DOHH2 (cell line): ENCODE results near the gene PTPRK.

Experiments used
- CTCF ChIP-seq: fragments of 200-600 bp; sonication (generic); IDR thresholded peaks from one replicate; pipeline ENCODE4 v1.5.1; 2014; ENCODE audit warnings: antibody characterized with exemption, mild to moderate bottlenecking, low read depth, low read length; ENCODE audit not compliant: poor library complexity, severe bottlenecking
- EZH2phosphoT487 ChIP-seq: fragments of 200-600 bp; sonication (generic); IDR thresholded peaks from 2 replicates; pipeline ENCODE4 v1.6.1; 2017; ENCODE audit warnings: borderline replicate concordance, mild to moderate bottlenecking, antibody characterized with exemption, low read length, moderate library complexity, mixed read lengths

DNA sequence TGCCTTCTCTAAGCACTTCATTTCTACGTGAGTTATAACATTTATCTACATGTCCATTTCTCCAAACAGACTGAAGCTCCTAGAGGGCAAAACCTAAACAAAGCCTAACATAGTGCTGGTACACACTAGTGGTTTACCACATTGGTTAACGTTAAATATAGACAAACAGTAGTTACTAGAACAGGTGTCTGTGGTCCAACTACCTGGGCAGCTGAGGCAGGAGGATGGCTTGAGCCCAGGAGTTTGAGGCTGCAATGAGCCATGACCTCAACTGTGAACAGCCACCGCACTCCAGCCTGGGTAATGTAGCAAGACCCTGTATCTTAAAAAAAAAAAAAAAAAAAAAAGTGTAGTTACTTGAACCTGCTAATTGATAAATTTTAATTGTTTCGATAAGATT, 26.5 kb downstream of the PTPRK start:
- TF ChIP-seq CTCF: no peak
- TF ChIP-seq EZH2phosphoT487: no peak
